CD4-positive, alpha-beta T cell (primary cell): ENCODE measurements around the gene LAG3. TPM values are rescaled to one million over a fixed set of nuclear protein-coding genes. Genes with fewer than 3 reads are reported as not detected.

ENCODE experiments used
- ATAC-seq: fragments of 200-7000 bp; cut with Tn5 transposase; one replicate; pipeline ENCODE4 v1.10.0; 2022; ENCODE audit warnings: mild to moderate bottlenecking; ENCODE audit not compliant: poor library complexity
- CTCF ChIA-PET: fragments of 350-600 bp; sonication (Branson Sonifier 250); formaldehyde crosslinking; loops from one replicate; lab custom pipeline; 2021; ENCODE audit warnings: antibody characterized with exemption, inconsistent platforms; lab: Charles Lee
- POLR2A ChIA-PET: fragments of 350-600 bp; sonication (Branson Sonifier 250); formaldehyde crosslinking; loops from one replicate; lab custom pipeline; 2021; ENCODE audit warnings: antibody characterized with exemption, inconsistent platforms; lab: Charles Lee
- DNase-seq, 14 experiments: peaks; one replicate each; pipeline ENCODE4 v3.0.0-alpha.2; 2013 to 2020; ENCODE audit warnings: mixed read lengths in 2 of 14
- H3K27ac ChIP-seq, 2 donors: one replicate each; pipeline versions ENCODE4 v1.5.1 to v1.7.0; 2013; ENCODE audit warnings: low read length in 2 of 2, low read depth in 1 of 2, mild to moderate bottlenecking in 1 of 2
- H3K27me3 ChIP-seq, 2 experiments: 1 replicate in 1 of 2; 2 replicates in 1 of 2; pipeline versions ENCODE4 v1.6.1 to v1.7.0; 2013; ENCODE audit warnings: low read length in 2 of 2, control low read depth in 1 of 2, mild to moderate bottlenecking in 1 of 2, moderate library complexity in 1 of 2; ENCODE audit not compliant: insufficient read depth in 2 of 2, control insufficient read depth in 1 of 2
- H3K36me3 ChIP-seq: one replicate; pipeline ENCODE4 v1.6.1; 2013; ENCODE audit warnings: low read length, control low read depth; ENCODE audit not compliant: insufficient read depth
- H3K4me1 ChIP-seq: one replicate; pipeline ENCODE4 v1.6.1; 2013; ENCODE audit warnings: low read length, control low read depth; ENCODE audit not compliant: insufficient read depth
- H3K4me3 ChIP-seq: one replicate; pipeline ENCODE4 v1.5.1; 2013; ENCODE audit warnings: mild to moderate bottlenecking, low read length, moderate library complexity
- H3K9me3 ChIP-seq, 2 experiments: 1 replicate in 1 of 2; 2 replicates in 1 of 2; pipeline versions ENCODE4 v1.6.1 to v1.7.0; 2013; ENCODE audit warnings: low read length in 2 of 2, mild to moderate bottlenecking in 2 of 2, control low read depth in 1 of 2, moderate library complexity in 1 of 2; ENCODE audit not compliant: control insufficient read depth in 1 of 2, insufficient read depth in 1 of 2
- H3K27ac Mint-ChIP-seq: one replicate; pipeline ENCODE4 v1.8.0; 2020; ENCODE audit warnings: mixed read lengths
- H3K27me3 Mint-ChIP-seq: one replicate; pipeline ENCODE4 v1.8.0; 2021; ENCODE audit warnings: mixed read lengths
- H3K36me3 Mint-ChIP-seq: one replicate; pipeline ENCODE4 v1.8.0; 2021; ENCODE audit warnings: low read depth, mixed read lengths
- H3K4me1 Mint-ChIP-seq: one replicate; pipeline ENCODE4 v1.8.0; 2021; ENCODE audit warnings: low read depth, mixed read lengths
- H3K4me3 Mint-ChIP-seq: one replicate; pipeline ENCODE4 v1.8.0; 2020; ENCODE audit warnings: mild to moderate bottlenecking, mixed read lengths
- H3K9me3 Mint-ChIP-seq: one replicate; pipeline ENCODE4 v1.8.0; 2020; ENCODE audit warnings: mixed read lengths
- CTCF ChIP-seq: fragments of 200-600 bp; IDR thresholded peaks from one replicate; pipeline ENCODE4 v1.8.0; 2022; ENCODE audit warnings: antibody characterized with exemption, mild to moderate bottlenecking
- intact Hi-C, 2 experiments: fragments of 100-400 bp; cut with DNase I in 1 of 2; cut with micrococcal nuclease in 1 of 2; formaldehyde crosslinking; loops; one replicate each; pipeline versions ENCODE4 v1.15.1 to v1.9.0; 2023 to 2025; cut with DNase I, micrococcal nuclease
- total RNA-seq, 174 experiments: library from RNA in 2 of 174; stranded (reverse) in 2 of 174; gene quantifications; one replicate each; pipeline ENCODE4 v1.2.3 and lab custom pipeline; 2021 to 2026

Gene LAG3
- total RNA-seq, 2 experiments from 2014 or later, result 0.82 to 1.4 TPM

- no peaks in the 10 kb centered on the region for H3K27me3 ChIP-seq
- peaks cover 31% of the 10 kb centered on the region for H3K4me1 ChIP-seq
- peaks cover 58% of the 10 kb centered on the region for H3K36me3 Mint-ChIP-seq
- H3K27ac Mint-ChIP-seq, result no peak overlapping the region
- H3K27ac ChIP-seq, result no peak overlapping the region
- peaks cover 51% of the 10 kb centered on the region for H3K36me3 ChIP-seq
- TF ChIP-seq CTCF, result no peak
- ATAC-seq (no peak), DNase-seq (no peak)
- peak overlapping the region; percentile 46 for H3K4me3 Mint-ChIP-seq
- no peaks in the 10 kb centered on the region for H3K27me3 Mint-ChIP-seq
- no peaks in the 10 kb centered on the region for H3K9me3 Mint-ChIP-seq
- H3K4me3 ChIP-seq, result no peak overlapping the region
- H3K4me1 Mint-ChIP-seq, result peaks cover 25% of the 10 kb centered on the region
- ChIA-PET POLR2A (no interaction called here), CTCF (no interaction called here)
- no peaks in the 10 kb centered on the region for H3K9me3 ChIP-seq
- intact Hi-C loops, result no loop called here
Observed at GRCh38 chr12:6750506-6750905, 21.8 kb upstream of the LAG3 start.

- intact Hi-C loops, result loop anchor here (2.0 kb wide), 3 partner anchors 27 to 63 kb away; partner anchors contain the start of genes COPS7A (in 1 of the 2) and ZNF384 (in 1 of the 2)
Observed at GRCh38 chr12:6751767-6752166, 20.6 kb upstream of the LAG3 start.

More at GRCh38 chr12:6751767-6752166, 20.6 kb upstream of the LAG3 start:
- CTCF ChIA-PET, result interaction anchor here (1.6 to 2.7 kb wide), 2 partner anchors 27 to 194 kb away, joined by 4 to 10 read pairs; partner anchors contain the start of gene COPS7A
- POLR2A ChIA-PET, result interaction anchor here (0.9 to 3.0 kb wide), 8 partner anchors 15 to 100 kb away, joined by 3 to 43 read pairs (median 19); partner anchors contain the start of genes CDCA3, COPS7A, PTMS and USP5
- peaks cover 54% of the 10 kb centered on the region for H3K36me3 Mint-ChIP-seq
- H3K27ac Mint-ChIP-seq, result peak overlapping the region; percentile 100
- no peaks in the 10 kb centered on the region for H3K9me3 Mint-ChIP-seq
- H3K27me3 Mint-ChIP-seq, result no peaks in the 10 kb centered on the region
- TF ChIP-seq CTCF, result no peak
- peaks cover 51% of the 10 kb centered on the region for H3K36me3 ChIP-seq
- peak overlapping the region; percentile 86 to 96 for H3K27ac ChIP-seq
- H3K4me1 Mint-ChIP-seq, result peaks cover 19% of the 10 kb centered on the region
- DNase-seq (no peak), ATAC-seq (no peak)
- H3K9me3 ChIP-seq, result no peaks in the 10 kb centered on the region
- peaks cover 24% of the 10 kb centered on the region for H3K4me1 ChIP-seq
- peak overlapping the region; percentile 96 for H3K4me3 Mint-ChIP-seq
- H3K27me3 ChIP-seq, result no peaks in the 10 kb centered on the region
- H3K4me3 ChIP-seq, result peak overlapping the region; percentile 80
